GF-D8 (cell line): ENCODE measurements around the gene BBS1.

Experiments
- DNase-seq: peaks from one replicate; lab custom pipeline; 2025; lab: John Stamatoyannopoulos, UW

The BBS1 gene

DNA sequence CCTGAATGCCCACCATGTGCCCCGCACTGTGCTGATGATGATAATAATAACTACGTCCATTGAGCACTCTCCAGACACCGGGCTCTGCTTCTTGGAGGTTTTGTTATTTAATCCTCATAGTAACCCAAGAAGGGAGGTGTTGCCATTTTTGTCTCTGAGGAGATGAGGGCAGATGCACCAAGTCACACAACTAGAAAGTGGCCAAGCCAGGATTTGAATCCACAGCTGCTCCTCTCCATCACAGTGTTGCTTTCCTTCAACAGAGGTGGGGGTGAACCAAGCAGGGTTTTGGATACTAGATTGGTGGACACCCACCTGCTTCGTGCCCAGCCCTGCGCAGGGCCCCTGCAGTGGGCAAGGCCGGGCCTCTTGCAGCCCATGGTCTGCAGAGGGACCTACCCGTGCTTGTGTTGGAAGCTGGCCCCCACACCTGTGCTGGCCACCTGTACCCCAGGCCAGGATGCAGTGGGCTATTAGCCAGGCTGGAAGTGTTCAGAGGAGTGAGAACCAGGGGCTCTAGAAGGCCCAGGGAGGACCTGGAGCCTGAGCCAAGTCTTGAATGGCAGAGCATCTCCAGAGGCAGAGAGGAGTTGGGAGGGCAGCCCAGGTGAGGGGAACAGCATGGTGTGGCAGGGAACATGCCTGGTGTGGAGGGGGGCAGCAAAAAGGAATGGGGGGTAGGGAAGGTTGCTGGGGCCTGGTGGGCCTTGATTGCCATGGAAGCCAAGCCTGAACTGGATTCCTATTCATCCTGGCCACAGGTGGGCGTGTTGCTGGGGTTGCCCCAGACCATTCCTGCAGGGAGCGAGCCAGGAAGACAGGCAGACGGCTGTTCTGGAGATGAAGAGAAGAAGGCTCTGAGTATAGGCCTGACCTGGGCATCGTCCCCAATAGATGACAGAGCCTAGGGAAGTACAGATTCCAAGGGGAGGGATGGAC lies 32.9 kb upstream of the BBS1 start:
- no peak for DNase-seq

- no peak for DNase-seq
Measured at GRCh38 chr11:66478729-66479393, 31.6 kb upstream of the BBS1 start.

GRCh38 chr11:66479394-66480116 lies 30.9 kb upstream of the BBS1 start:
- no peak for DNase-seq

DNA sequence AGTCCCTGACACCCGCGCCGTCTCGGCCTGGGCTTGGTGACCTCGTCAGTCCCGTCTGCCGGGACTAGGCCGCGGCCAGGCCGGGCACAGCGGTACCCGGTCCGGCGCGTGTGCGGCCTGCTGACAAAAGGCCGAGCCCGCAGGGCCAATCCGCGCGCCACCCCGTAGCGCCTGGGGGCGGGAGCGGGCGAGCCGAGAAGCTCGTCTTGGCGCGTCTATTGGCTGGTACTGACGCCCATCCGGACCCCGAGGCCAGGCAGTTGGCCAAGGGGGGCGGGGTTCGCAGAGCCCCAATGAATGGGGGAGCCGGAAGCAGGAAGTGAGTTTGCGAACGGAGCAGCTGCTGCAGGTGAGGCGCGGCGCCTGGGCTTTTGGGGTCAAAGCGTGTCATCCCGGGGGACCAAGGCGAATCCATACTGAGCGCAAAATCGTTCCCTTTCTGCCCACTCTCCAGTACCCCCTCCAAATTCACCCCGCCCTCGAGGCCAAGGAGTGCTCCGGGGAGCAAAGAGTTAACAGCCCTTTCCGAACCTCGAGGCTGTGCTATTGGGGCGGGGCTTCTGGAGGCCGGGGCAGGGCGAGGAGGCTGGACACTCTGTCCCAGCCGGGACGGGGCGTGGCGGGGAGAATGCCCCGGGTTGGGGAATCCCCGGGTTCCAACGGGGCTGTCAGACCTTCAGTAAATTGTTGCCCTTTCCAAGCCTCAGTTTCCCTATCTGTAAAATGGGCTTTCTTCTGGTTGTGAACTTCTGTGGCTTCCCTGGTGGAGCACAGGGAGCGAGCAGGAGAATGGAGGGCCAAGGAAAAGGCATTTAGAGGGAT lies 30.1 kb upstream of the BBS1 start, which contains the start of gene DPP3:
DPP3 (plus strand) TSS at position 318 of the 822 bp plus-strand sequence. CDS start 1,767 bp downstream, outside the sequence.
- DNase-seq = peak; percentile 91

DNA sequence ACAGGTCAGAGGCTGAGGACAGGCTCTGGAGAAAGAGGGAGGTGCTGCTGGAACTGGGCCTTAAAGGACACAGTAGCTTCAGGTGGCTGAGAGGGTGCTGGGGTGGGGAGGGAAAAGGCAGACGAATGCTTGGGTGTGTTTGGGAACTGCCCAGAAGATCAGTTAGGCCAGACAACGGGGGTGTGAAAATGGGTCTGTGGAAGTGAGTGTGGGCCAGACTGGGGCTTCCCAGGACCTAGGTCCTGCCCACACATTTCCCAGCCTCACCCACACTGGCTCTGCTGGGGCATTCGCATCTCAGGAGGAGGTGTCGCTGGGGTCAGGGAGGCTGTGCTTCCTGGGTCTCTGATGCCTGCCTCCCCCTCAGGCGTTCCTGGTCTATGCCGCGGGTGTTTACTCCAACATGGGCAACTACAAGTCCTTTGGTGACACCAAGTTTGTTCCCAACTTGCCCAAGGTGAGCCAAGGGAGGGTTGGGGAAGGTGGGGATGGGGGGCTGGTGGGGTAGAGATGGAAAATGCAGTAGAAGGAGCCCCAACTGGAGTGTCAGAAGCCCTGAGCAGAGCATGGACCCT lies 25.5 kb upstream of the BBS1 start:
- DNase-seq = no peak

DNA sequence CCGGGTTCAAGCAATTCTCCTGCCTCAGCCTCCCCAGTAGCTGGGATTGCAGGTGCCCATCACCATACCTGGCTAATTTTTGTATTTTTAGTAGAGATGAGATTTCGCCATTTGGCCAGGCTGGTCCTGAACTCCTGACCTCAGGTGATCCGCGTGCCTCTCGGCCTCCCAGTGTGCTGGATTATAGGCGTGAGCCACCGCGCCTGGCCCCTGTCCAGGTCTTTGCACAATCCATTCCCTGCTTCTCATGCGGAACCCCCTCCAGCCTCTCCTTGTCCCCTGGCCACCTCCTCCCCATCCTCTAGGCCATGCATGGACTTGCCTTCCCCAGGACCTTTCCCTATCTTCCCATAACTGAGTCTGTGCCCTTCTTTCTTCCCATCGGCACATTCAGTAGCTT lies 21.5 kb upstream of the BBS1 start:
- no peak for DNase-seq

GRCh38 chr11:66489636-66490035 lies 20.8 kb upstream of the BBS1 start:
- DNase-seq = no peak

DNA sequence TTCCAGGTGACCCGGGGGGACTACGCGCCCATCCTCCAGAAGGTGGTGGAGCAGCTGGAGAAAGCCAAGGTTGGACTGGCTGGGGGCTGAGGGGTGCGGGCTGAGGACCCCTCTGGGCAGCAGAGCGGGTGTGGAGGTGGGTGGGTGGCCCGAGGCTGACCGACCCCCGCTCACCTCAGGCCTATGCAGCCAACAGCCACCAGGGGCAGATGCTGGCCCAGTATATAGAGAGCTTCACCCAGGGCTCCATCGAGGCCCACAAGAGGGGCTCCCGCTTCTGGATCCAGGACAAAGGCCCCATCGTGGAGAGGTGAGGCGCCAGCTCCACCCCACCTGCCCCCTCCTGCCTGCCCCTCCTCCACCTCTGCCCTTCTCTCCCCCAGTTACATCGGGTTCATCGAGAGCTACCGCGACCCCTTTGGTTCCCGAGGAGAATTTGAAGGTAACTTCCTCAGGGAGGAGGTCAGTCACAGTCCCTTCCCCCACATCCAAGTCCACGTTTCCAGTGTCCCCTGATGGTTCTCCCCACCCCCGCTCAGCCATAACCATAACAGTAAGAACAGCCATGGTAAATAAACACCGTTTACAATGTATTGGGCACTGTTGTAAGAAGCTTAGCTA lies 19.0 kb upstream of the BBS1 start:
- no peak for DNase-seq

- no peak for DNase-seq
Measured at GRCh38 chr11:66492161-66492865, 18.1 kb upstream of the BBS1 start.

DNA sequence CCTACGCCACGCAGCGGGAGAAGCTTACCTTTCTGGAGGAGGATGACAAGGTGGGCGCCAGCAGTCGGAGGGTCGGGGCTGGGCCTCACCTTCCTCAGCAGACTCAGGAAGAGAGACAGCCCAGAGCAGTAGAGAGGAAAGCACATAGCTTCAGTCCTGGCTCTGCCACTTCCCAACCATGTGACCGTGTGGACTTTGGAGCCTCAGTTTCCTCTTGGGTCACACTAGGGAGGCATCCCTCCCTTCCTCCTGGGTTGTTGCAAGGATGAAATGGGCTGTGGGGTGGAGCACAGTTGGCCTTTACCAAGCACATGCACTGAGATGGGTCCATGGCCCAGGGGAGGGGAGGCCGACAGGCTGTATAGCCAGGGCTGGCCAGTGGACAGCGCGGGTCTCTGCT lies 17.3 kb upstream of the BBS1 start:
- no peak for DNase-seq

- no peak for DNase-seq
Measured at GRCh38 chr11:66494458-66494857, 16.0 kb upstream of the BBS1 start.

GRCh38 chr11:66494935-66495334 lies 15.5 kb upstream of the BBS1 start:
- no peak for DNase-seq

GRCh38 chr11:66495401-66495854 lies 15.0 kb upstream of the BBS1 start:
- DNase-seq = no peak

- DNase-seq = no peak
Measured at GRCh38 chr11:66497206-66497605, 13.2 kb upstream of the BBS1 start.

- no peak for DNase-seq
Measured at GRCh38 chr11:66498506-66498905, 11.9 kb upstream of the BBS1 start.

- no peak for DNase-seq
Measured at GRCh38 chr11:66505276-66505816, 5.1 kb upstream of the BBS1 start.

DNA sequence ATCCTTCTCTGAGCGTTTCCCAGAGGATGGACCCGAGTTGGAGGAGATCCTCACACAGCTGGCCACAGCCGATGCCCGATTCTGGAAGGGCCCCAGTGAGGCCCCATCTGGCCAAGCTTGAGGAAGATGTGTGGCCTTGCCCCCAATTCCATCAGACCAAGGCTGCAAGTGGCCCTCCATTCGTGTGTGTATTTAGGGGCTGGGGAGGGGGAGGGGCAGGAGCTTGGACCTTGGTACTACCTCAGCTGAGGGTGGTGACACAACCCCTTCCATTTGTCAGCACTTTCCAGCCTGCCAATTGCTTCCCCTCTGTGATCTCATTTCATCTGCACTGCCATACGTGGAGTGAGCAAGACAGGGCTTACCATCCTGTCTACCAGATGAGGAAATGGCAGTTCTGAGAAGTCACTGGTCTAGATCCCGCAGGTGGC lies 1.3 kb upstream of the BBS1 start:
- DNase-seq = peak; percentile 81

DNA sequence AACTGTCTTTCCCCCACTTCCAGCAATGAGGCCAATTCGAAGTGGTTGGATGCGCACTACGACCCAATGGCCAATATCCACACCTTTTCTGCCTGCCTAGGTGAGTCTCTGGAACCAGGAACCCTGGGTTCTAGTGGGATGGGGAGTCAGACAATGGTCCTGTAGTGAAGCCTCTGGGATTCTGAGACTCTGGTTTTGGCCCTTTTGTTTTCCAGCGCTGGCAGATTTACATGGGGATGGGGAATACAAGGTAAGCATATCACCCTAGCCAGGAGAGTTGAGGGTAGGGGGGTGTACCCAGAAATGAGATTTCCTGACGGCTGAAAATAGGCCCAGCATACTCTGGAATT lies 530 bp downstream of the BBS1 start:
- no peak for DNase-seq

GRCh38 chr11:66523611-66524010 lies 13.2 kb downstream of the BBS1 start:
- no peak for DNase-seq
